ENCODE data around the gene TOP2A. TPM values are rescaled to one million over a fixed set of nuclear protein-coding genes. Genes with fewer than 3 reads are reported as not detected.

TOP2A gene
- total and polyA plus RNA-seq, 9 of the 15 experiments (the other 6 are each of a cell fraction or from before 2014, with no cell fraction given), result 133 to 347 (median 259) TPM

GRCh38 chr17:40416671-40417070 is 1.0 kb downstream of the TOP2A start:
- H3K9ac ChIP-seq (ENCODE audit: insufficient read depth in 1 of 2, low read depth in 2 of 2, low read length in 2 of 2), result peak overlapping the region; percentile 96 to 98
- WGBS (ENCODE audit: insufficient coverage, low coverage, missing lambda C conversion rate), result 3% methylated on average over 3 of the region's 3 CpGs
- POLR2A ChIA-PET, result interaction anchor here (0.9 to 3.4 kb wide), 9 partner anchors 9 to 146 kb away, joined by 3 to 27 read pairs (median 11); partner anchors contain the start of gene IGFBP4
- H3K27me3 ChIP-seq (ENCODE audit: control insufficient read depth in 2 of 2, insufficient read depth in 2 of 2, low read length in 2 of 2), result no peaks in the 10 kb centered on the region
- DNase-seq (ENCODE audit: extremely low read depth in 1 of 4, low spot score in 3 of 4) (no peak), ATAC-seq (no peak), FAIRE-seq (no peak)
- H3K9me3 ChIP-seq (replicated peaks; ENCODE audit: control insufficient read depth, insufficient read depth, low read depth, low read length), result no peaks in the 10 kb centered on the region
- peaks cover 7 to 15% of the 10 kb centered on the region in 2 experiments for H3K4me1 ChIP-seq (replicated peaks in 1 of 2; ENCODE audit: control insufficient read depth in 2 of 2, insufficient read depth in 2 of 2, low read length in 2 of 2)
- intact Hi-C loops (cut with micrococcal nuclease) (loop anchor here (1.0 kb wide), 1 partner anchor 58 kb away; no protein-coding TSS in a partner anchor), in situ Hi-C loops (cut with MboI) (no loop called here)
- peak overlapping the region; percentile 88 for H3K4me2 ChIP-seq (ENCODE audit: insufficient read depth, low read length)
- no TSS peak for BruUV-seq (replicated peaks)
- no peaks in the 10 kb centered on the region for H4K20me1 ChIP-seq (replicated peaks; ENCODE audit: control insufficient read depth, insufficient read depth, low read length)
- peak overlapping the region; percentile 74 for H3K4me3 ChIP-seq
- peaks cover 45% of the 10 kb centered on the region for H3K79me2 ChIP-seq (ENCODE audit: control insufficient read depth, insufficient read depth, low read length)
- peak overlapping the region; percentile 92 for H3K27ac ChIP-seq (ENCODE audit: extremely low read depth, low read depth, low read length)
- no peak overlapping the region; the same call in 1 of the 2 replicates for H2AFZ ChIP-seq (ENCODE audit: low read depth, low read length)
- peaks cover 48% of the 10 kb centered on the region for H3K36me3 ChIP-seq (ENCODE audit: control insufficient read depth, insufficient read depth, low read length)
- no peaks in the 10 kb centered on the region for H3K9me1 ChIP-seq (ENCODE audit: control insufficient read depth, insufficient read depth, low read length)
- CTCF ChIA-PET (ENCODE audit: low intra/inter-chr PET ratio), result interaction anchor here (1.2 to 1.7 kb wide), 2 partner anchors 58 to 113 kb away, joined by 4 to 10 read pairs; no protein-coding TSS in a partner anchor
- TF ChIP-seq ZNF175 (CRISPR knock-in tag; IDR thresholded peaks at IDR 0.05; ENCODE audit: low read depth), result no peak
- no peak for TF ChIP-seq HMGN3 (IDR thresholded peaks at IDR 0.05; ENCODE audit: borderline replicate concordance, extremely low read depth, insufficient read length, low read depth, low read length)
- 0 out of 2 replicates have a peak, but pooled peaks have one; percentile 5 for TF ChIP-seq ZNF592 (IDR thresholded peaks at IDR 0.05)
- TF ChIP-seq MLLT1 (IDR thresholded peaks at IDR 0.05), result no peak
- TF ChIP-seq, protein P1, sequence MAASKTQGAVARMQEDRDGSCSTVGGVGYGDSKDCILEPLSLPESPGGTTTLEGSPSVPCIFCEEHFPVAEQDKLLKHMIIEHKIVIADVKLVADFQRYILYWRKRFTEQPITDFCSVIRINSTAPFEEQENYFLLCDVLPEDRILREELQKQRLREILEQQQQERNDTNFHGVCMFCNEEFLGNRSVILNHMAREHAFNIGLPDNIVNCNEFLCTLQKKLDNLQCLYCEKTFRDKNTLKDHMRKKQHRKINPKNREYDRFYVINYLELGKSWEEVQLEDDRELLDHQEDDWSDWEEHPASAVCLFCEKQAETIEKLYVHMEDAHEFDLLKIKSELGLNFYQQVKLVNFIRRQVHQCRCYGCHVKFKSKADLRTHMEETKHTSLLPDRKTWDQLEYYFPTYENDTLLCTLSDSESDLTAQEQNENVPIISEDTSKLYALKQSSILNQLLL (CRISPR knock-in tag; IDR thresholded peaks at IDR 0.05; ENCODE audit: borderline replicate concordance), result no peak
